A172 (cell line): ENCODE data around the gene MGAT3. TPM values are rescaled to one million over a fixed set of nuclear protein-coding genes. Genes with fewer than 3 reads are reported as not detected.
A peak's percentile ranks its signal among the peaks of the same experiment; 100 is the strongest.

ENCODE experiments used
- DNase-seq: peaks from one replicate; pipeline ENCODE4 v3.0.0-alpha.2; 2015; ENCODE audit warnings: low spot score
- total RNA-seq: library from RNA; depleted of rRNA; stranded (reverse); fragments of >200 nt; shearing (Covaris generic); gene quantifications from 2 replicates; pipeline ENCODE4 v1.2.3, GENCODE V29; 2014

Gene MGAT3
- total RNA-seq, 1 experiment from 2014 or later = 1.3 TPM

DNA sequence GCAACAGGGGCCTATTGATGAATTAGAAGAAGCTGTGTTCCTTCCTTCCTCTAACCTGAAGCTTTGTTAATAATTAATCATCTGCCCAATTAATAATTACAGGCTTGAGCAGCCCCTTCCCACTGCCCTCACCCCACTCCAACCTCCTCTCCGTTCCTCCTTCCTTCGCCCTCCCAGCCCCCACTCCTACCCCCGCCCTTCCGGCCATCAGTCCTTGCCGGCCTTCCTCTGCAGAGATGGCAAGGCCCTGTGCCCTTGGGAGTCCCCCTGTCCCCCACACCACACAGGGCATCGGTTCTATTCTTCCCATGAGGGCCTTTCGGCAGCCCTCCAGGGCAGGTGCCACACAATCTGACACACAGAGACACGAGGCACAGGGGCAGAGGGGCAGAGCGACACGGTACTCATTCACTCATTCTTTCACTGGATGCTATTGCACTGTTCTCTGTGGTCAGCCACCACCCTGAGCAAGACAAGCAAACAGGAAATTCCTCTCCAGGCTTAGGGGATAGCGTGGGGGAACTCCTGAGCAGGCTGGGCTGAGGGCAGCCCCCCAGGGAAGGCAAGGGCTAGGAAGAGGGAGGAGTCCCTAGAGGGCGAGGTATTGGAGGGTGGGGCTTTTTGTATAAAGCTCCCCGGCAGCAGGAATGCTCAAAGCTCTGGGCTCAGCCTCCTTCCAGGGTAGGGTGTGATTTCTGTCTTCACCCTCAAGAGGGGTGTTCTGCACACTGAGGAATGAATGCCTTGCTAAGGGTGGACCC, 14.7 kb downstream of the MGAT3 start:
- peak; percentile 42 for DNase-seq

GRCh38 chr22:39472570-39473556, 16.1 kb downstream of the MGAT3 start:
- DNase-seq = no peak

DNA sequence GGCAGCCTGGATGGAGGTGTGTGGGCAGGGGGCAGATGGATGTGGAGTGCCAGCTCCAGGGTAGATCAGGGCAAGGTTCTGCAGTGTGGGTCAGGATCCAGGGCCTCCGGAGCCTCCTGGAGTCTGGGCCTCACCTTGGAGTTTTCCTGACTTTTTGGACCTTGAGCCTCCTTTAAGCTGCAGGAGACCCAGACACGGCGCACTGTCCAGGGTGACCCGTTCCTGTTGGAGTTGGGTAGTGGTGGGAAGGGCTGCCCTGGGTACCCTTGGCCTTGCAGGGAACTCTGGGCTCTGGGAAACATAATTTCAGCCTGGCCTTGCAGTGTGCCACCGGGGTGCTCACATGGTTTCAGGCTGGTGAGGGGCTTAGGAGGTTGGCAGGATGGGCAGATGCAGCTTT, 17.0 kb downstream of the MGAT3 start:
- DNase-seq = no peak

DNA sequence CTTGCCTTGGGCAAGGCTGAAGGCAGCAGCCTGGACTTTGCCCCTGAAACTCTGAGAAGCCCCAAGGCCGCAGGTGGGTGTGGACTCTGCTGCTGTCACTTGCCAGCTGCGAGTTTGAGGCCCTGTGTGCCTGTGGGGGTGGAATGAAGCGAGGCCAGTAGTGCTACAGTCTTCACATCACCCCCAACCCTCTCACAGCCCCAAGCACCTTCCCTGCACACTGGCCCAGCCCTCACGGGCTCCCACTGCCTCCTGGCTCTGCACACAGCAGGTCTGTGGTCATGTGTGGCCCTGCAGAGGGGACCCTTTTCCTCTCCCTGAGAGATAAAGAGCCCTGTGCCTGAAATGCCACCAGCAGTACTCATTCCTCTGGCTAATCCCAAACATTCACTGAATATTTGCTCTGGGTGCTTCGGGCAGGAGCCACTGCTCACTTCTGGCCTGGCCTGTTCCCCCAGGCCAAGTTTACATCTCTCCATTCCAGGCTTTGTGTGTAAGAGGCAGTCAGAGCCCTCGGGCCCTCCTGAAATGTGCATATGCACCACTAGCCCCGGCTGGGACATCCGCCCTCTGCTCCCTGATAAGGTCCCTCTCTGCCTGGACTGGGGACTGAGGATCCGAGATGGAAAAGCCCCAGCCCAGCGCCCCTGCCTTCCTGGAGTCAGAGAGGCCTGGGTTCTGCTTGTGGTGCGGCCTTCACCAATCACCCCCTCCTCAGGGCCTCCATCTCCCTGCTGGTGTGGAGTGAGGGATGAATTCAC, 17.7 kb downstream of the MGAT3 start:
- DNase-seq = no peak

DNA sequence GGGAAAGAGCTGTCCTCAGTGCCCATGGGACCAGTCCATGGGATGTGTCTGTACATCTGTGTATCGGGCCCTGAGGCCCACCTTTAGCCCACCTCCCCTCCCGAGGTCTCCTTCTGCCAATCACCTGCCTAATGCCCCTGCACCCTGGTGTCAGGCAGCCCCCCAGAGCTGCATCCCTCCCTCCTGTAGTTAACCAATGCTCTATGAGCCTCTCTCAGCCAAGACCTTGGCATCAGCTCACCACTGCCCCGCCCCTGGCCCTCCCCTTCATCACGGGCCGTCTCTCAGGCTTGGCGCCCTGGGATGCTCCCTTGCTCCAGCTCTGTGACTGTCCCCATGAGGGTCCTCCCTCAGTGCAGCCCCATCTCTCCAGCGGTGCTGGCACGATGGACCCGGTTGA, 18.5 kb downstream of the MGAT3 start:
- DNase-seq = no peak

DNA sequence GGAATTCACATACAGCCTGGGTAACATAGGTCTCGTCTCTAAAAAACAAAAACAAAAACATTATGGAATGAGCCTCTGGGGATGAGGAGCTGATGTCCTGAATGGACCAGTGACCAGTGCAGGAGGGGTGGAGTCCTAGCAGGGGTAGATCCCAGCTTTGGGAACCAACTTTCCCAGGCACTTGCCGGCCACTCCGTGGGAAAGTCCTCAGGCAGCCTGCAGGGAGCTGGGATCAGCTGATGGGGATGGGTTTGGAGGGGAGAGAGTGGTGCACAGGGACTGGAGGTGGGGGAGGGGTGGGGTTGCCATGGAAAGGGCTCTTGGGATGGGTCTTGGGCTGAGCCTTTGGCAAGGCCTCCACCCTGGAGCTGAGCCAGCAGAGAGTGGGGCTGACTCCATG, 19.1 kb downstream of the MGAT3 start:
- no peak for DNase-seq

GRCh38 chr22:39476664-39477063, 19.9 kb downstream of the MGAT3 start:
- DNase-seq = no peak

- DNase-seq = no peak
These were observed 20.7 kb downstream of the MGAT3 start for GRCh38 chr22:39477542-39477941.

- no peak for DNase-seq
These were observed 21.6 kb downstream of the MGAT3 start for GRCh38 chr22:39478441-39478850.

GRCh38 chr22:39479254-39479653, 22.4 kb downstream of the MGAT3 start:
- DNase-seq = no peak

- DNase-seq = no peak
These were observed 23.7 kb downstream of the MGAT3 start for GRCh38 chr22:39480557-39480956.

- no peak for DNase-seq
These were observed 24.2 kb downstream of the MGAT3 start for GRCh38 chr22:39481054-39481453.

DNA sequence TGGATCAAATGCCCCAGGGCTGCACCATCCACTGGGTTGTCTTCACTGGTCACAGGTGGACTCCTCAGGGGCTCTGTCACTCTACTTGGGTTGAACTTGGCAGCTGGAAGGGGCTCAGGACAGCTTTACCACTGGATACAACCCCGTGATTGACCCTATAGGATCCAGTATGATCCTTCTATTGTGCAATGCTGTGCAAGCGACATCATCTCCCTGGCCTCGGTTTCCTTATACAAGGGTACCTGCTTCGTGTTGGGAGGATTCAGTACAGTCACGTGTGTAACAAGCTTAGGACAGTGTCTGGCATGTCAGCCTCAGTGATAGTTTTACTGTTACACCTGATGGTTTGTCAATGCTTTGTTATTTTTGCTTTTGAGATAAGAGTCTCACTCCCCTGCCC, 24.8 kb downstream of the MGAT3 start:
- no peak for DNase-seq

DNA sequence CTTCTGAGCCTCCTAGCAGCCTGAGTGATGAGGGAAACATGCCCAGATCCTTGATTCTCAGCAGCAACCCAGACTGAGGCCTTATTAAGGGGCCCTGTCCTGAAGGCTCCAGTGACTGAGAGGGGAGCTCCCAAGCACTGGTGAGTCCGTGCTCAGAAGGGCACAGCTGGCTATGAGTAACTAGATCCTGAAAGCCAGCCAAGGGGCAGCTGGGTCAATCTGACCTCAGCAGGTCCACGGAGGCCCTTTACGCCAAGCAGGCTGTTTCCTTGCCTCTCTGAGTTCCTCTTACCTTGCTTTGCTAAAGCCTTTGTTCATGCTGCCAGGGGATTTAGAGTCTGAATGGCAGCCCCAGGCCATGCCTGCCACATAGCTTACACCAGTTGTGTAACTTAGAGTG, 26.0 kb downstream of the MGAT3 start:
- DNase-seq = peak; percentile 58

DNA sequence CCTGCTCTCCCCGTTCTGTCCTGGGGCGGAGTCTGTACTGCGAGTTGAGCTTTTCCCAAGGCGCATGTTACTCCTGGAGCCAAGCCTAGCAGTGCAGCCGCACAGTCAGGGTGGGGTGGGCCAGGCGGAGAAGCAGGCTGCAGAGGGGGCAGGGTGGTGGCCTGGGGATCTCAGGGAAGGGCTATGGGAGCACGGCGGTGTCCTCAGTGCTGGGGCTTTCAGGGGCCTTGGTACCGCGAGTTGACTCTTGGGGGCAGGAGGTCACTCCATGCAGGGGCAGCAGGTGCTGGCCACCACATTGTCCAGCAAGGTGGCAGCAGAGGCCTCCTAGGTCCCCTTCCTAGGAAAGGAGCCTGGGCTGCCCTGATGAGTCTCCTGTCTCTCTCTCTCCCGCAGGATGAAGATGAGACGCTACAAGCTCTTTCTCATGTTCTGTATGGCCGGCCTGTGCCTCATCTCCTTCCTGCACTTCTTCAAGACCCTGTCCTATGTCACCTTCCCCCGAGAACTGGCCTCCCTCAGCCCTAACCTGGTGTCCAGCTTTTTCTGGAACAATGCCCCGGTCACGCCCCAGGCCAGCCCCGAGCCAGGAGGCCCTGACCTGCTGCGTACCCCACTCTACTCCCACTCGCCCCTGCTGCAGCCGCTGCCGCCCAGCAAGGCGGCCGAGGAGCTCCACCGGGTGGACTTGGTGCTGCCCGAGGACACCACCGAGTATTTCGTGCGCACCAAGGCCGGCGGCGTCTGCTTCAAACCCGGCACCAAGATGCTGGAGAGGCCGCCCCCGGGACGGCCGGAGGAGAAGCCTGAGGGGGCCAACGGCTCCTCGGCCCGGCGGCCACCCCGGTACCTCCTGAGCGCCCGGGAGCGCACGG, 30.4 kb downstream of the MGAT3 start:
- DNase-seq = no peak

GRCh38 chr22:39487826-39488520, 31.2 kb downstream of the MGAT3 start:
- no peak for DNase-seq

- DNase-seq = no peak
These were observed 31.8 kb downstream of the MGAT3 start for GRCh38 chr22:39488563-39489083.

- no peak for DNase-seq
These were observed 32.6 kb downstream of the MGAT3 start for GRCh38 chr22:39489094-39490068.
